Adrenal gland (tissue), 12 donors: ENCODE results near the gene FASTKD1. TPM values are rescaled to one million over a fixed set of nuclear protein-coding genes. Genes with fewer than 3 reads are reported as not detected.
"Not testable (repeated sequence)": the region's sequence is repeated elsewhere in the genome, so short reads cannot be mapped to it uniquely, and the experiment has no call there.

Experiments
- DNase-seq, 7 donors: peaks; one replicate each; pipeline ENCODE4 v3.0.0-alpha.2; 2019 to 2020
- H3K27ac ChIP-seq, 5 donors: fragments of 200-600 bp; sonication (generic) in 4 of 5; 1 replicate in 3 of 5; 2 replicates in 2 of 5; pipeline versions ENCODE4 v1.5.1 to v1.8.0; 2016 to 2020; ENCODE audit warnings: mild to moderate bottlenecking in 1 of 5
- H3K27me3 ChIP-seq: fragments of 200-600 bp; 2 replicates; pipeline ENCODE4 v1.8.0; 2021
- H3K36me3 ChIP-seq, 2 donors: fragments of 200-600 bp; replicated peaks in 1 of 2; 1 replicate in 1 of 2; 2 replicates in 1 of 2; pipeline versions ENCODE4 v1.5.1 to v1.8.0; 2018 to 2022
- H3K4me1 ChIP-seq, 2 donors: fragments of 200-600 bp; replicated peaks in 1 of 2; 1 replicate in 1 of 2; 2 replicates in 1 of 2; pipeline versions ENCODE4 v1.5.1 to v1.8.0; 2018 to 2021
- H3K4me3 ChIP-seq, 4 donors: fragments of 200-600 bp; sonication (generic) in 3 of 4; one replicate each; pipeline ENCODE4 v1.5.1; 2016 to 2018
- H3K9me3 ChIP-seq, 3 donors: fragments of 200-600 bp; sonication (generic) in 1 of 3; replicated peaks in 1 of 3; 1 replicate in 2 of 3; 2 replicates in 1 of 3; pipeline versions ENCODE4 v1.5.1 to v1.8.0; 2016 to 2021
- CTCF ChIP-seq, 6 experiments: fragments of 450-650 bp in 4 of 6; fragments of 200-600 bp in 2 of 6; sonication (generic) in 1 of 6; IDR thresholded peaks; 1 replicate in 5 of 6; 2 replicates in 1 of 6; pipeline versions ENCODE4 v1.5.1 to v1.8.0; 2016 to 2021; ENCODE audit warnings: antibody characterized with exemption in 6 of 6, mild to moderate bottlenecking in 2 of 6, moderate library complexity in 1 of 6
- POLR2A ChIP-seq, 2 donors: fragments of 450-650 bp; IDR thresholded peaks; one replicate each; pipeline ENCODE4 v1.6.1; 2017; ENCODE audit warnings: antibody characterized with exemption in 2 of 2, mild to moderate bottlenecking in 2 of 2, moderate library complexity in 1 of 2
- WGBS, 4 donors: extraction: QIAGEN DNeasy Blood & Tissue Kit in 2 of 4; methylation state at CpG; one replicate each; pipeline versions ENCODE4 v1.1.5 to v1.1.7; 2013 to 2017; 5-methylcytosine and 5-hydroxymethylcytosine counted together
- intact Hi-C, 2 donors: fragments of 100-400 bp; cut with DNase I; formaldehyde crosslinking; loops; one replicate each; pipeline versions ENCODE4 v1.14.1 to v1.15.0; 2022 to 2023
- polyA plus RNA-seq, 3 donors: library from polyadenylated mRNA; stranded (reverse); fragments of 200-250 nt in 2 of 3; fragments of 350-450 nt in 1 of 3; fragmentation: Illumina TruSeq in 1 of 3; extraction: RNeasy Lipid Tissue Mini Kit (QIAGEN cat#74804) in 1 of 3; gene quantifications; one replicate each; pipeline ENCODE4 v1.2.3, GENCODE V29; 2013 to 2014
- total RNA-seq, 9 donors: library from RNA; depleted of rRNA in 4 of 9; stranded (reverse); fragments of >200 nt in 4 of 9; fragments of 120-200 nt in 1 of 9; fragmentation: NEBNext Ultra II Directional in 1 of 9; extraction: Animal tissue kit (Norgen Biotek cat#: 25700) in 1 of 9; gene quantifications; one replicate each; pipeline versions ENCODE4 v1.1.0 to v1.2.4, GENCODE V29; 2013 to 2023
- donor health status: healthy with polysubstance abuse.
- donor health status: Bipolar disorder and iron deficiency.
- donor health status: DM: yes; HTN: yes; CAD: no.
- donor health status: DM: no; HTN: no; CAD: no.
- donor health status: DM: no; HTN: no; CAD: no.
- donor health status: DM: yes; HTN: yes; CAD: no.

FASTKD1 gene
- total and polyA plus RNA-seq, 12 donors: 5.9 to 121 (median 20.9) TPM

DNA sequence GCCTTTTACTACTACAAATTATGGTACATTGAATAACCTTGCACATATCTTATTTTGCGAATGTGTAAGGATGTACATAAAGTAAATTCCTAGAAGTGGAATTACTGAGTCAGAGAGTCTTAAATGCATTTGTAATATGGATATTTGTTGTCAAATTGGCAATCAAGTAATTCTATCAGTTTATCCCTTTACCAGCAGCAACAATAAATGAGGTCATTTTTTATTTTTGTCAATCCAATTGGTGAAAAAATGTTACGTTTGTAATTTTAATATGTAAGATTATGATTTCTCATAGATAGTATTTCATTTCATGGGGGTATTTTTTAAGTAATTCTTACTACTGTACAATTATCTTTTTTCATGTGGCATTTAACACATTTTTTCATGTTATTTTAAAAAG is 25.3 kb upstream of the FASTKD1 start:
- WGBS, 4 donors: 91 to 95% (median 93%) methylated on average over 2 of the region's 2 CpGs
- TF ChIP-seq CTCF (IDR thresholded peaks at IDR 0.05) (no peak), POLR2A (IDR thresholded peaks at IDR 0.05) (no peak)
- H3K36me3 ChIP-seq: no peaks in the 10 kb centered on the region
- DNase-seq: no peak
- no peak overlapping the region for H3K27ac ChIP-seq
- H3K4me1 ChIP-seq: peaks cover 0 to 4% of the 10 kb centered on the region in 2 donors
- no peaks in the 10 kb centered on the region for H3K9me3 ChIP-seq
- intact Hi-C loops: no loop called here
- H3K27me3 ChIP-seq: no peaks in the 10 kb centered on the region
- no peak overlapping the region for H3K4me3 ChIP-seq

- H3K4me3 ChIP-seq, DNase-seq, H3K27ac ChIP-seq, H3K9me3 ChIP-seq, H3K36me3 ChIP-seq, intact Hi-C loops, H3K4me1 ChIP-seq, H3K27me3 ChIP-seq: not testable (repeated sequence)
- 84 to 97% (median 94%) methylated on average over 6 to 7 of the region's 7 CpGs for WGBS, 4 donors
These were observed 22.9 kb upstream of the FASTKD1 start for GRCh38 chr2:169596546-169596945.

GRCh38 chr2:169590804-169591203 is 17.1 kb upstream of the FASTKD1 start:
- Histone ChIP-seq H3K36me3 (no peaks in the 10 kb centered on the region), H3K27me3 (no peaks in the 10 kb centered on the region), H3K4me1 (peaks cover 7 to 26% of the 10 kb centered on the region in 2 donors), H3K9me3 (no peaks in the 10 kb centered on the region), H3K27ac (no peak overlapping the region), H3K4me3 (no peak overlapping the region)
- 81 to 85% (median 81%) methylated on average over 8 of the region's 8 CpGs for WGBS, 4 donors
- intact Hi-C loops: no loop called here
- DNase-seq: no peak
- TF ChIP-seq POLR2A (IDR thresholded peaks at IDR 0.05): no peak
- no peak for TF ChIP-seq CTCF (IDR thresholded peaks at IDR 0.05)

- Histone ChIP-seq H3K36me3 (no peaks in the 10 kb centered on the region), H3K27ac (peak overlapping the region in 3 of 5 donors; percentile 93 to 100 (median 95)), H3K4me1 (peaks cover 13 to 21% of the 10 kb centered on the region in 2 donors), H3K9me3 (no peaks in the 10 kb centered on the region), H3K27me3 (no peaks in the 10 kb centered on the region), H3K4me3 (peak overlapping the region; percentile 28 to 83 (median 76))
- DNase-seq: no peak
- 16 to 22% (median 21%) methylated on average over 7 of the region's 7 CpGs for WGBS, 4 donors
- intact Hi-C loops: no loop called here
- TF ChIP-seq POLR2A (IDR thresholded peaks at IDR 0.05) (no peak), CTCF (IDR thresholded peaks at IDR 0.05) (no peak)
These were observed 12.0 kb upstream of the FASTKD1 start for GRCh38 chr2:169585673-169586072.
